HepG2 (cell line): ENCODE data around the gene PPFIA2. TPM values are rescaled to one million over a fixed set of nuclear protein-coding genes. Genes with fewer than 3 reads are reported as not detected.

ENCODE experiments used
- ATAC-seq: fragments of 200-7000 bp; cut with Tn5 transposase; 3 replicates; pipeline ENCODE4 v1.9.1; 2020; ENCODE audit warnings: mild to moderate bottlenecking, moderate library complexity
- BruUV-seq: library from RNA; stranded (reverse); fragments of 400-500 nt; replicated peaks from 2 replicates; lab custom pipeline; 2021; lab: Mats Ljungman, UMichigan
- CTCF ChIA-PET: fragments of 300-600 bp; formaldehyde crosslinking; extraction: SDS; loops from one replicate; lab custom pipeline; 2021; ENCODE audit warnings: low total read pairs, inconsistent platforms, low intra/inter-chr PET ratio; lab: Yijun Ruan, JAX
- POLR2A ChIA-PET: fragments of 350-600 bp; sonication (Branson Sonifier 250); formaldehyde crosslinking; loops from one replicate; lab custom pipeline; 2020; ENCODE audit warnings: antibody characterized with exemption, inconsistent platforms; lab: Yijun Ruan, JAX
- DNase-seq: peaks from one replicate; pipeline ENCODE4 v3.0.0-alpha.2; 2015; ENCODE audit warnings: low spot score
- FAIRE-seq: peaks from 3 replicates; lab custom pipeline; 2011; peaks lifted over from hg19 to GRCh38; lab: Jason Lieb, UNC
- H2AFZ ChIP-seq: one replicate; pipeline ENCODE4 v1.6.1; 2011; ENCODE audit warnings: low read length, inconsistent platforms
- H3K27ac ChIP-seq: fragments of 300-600 bp; 3 replicates; pipeline ENCODE4 v1.8.0; 2011; ENCODE audit warnings: mixed run types, mild to moderate bottlenecking, mixed read lengths, low read length, inconsistent platforms; ENCODE audit not compliant: insufficient read depth; ENCODE audit errors: extremely low read length
- H3K27me3 ChIP-seq, 2 experiments: fragments of 200-600 bp in 1 of 2; 2 replicates in 1 of 2; 3 replicates in 1 of 2; pipeline versions ENCODE4 v1.6.0 to v1.8.0; 2011; ENCODE audit warnings: low read length in 2 of 2, mild to moderate bottlenecking in 2 of 2, moderate library complexity in 2 of 2, inconsistent platforms in 1 of 2; ENCODE audit not compliant: insufficient read depth in 2 of 2, control insufficient read depth in 1 of 2
- H3K36me3 ChIP-seq, 2 experiments: fragments of 200-600 bp in 1 of 2; replicated peaks in 1 of 2; 2 replicates in 1 of 2; 3 replicates in 1 of 2; pipeline versions ENCODE4 v1.5.1 to v1.8.0; 2011; ENCODE audit warnings: low read length in 2 of 2, inconsistent platforms in 1 of 2; ENCODE audit not compliant: insufficient read depth in 2 of 2, control insufficient read depth in 1 of 2
- H3K4me1 ChIP-seq: 2 replicates; pipeline ENCODE4 v1.5.1; 2012; ENCODE audit warnings: low read length, inconsistent platforms; ENCODE audit not compliant: insufficient read depth
- H3K4me2 ChIP-seq: 2 replicates; pipeline ENCODE4 v1.6.0; 2011; ENCODE audit warnings: low read depth, low read length, inconsistent platforms
- H3K4me3 ChIP-seq, 3 experiments: fragments of 200-600 bp in 1 of 3; sonication (generic), shearing (Covaris generic) in 1 of 3; replicated peaks in 1 of 3; 2 replicates each; pipeline ENCODE4 v1.5.1; 2011 to 2016; ENCODE audit warnings: low read length in 3 of 3, inconsistent platforms in 2 of 3, low read depth in 2 of 3, mild to moderate bottlenecking in 2 of 3, control low read depth in 1 of 3, mixed read lengths in 1 of 3; ENCODE audit not compliant: insufficient read depth in 1 of 3
- H3K79me2 ChIP-seq: one replicate; pipeline ENCODE4 v1.6.1; 2011; ENCODE audit warnings: low read length, inconsistent platforms; ENCODE audit not compliant: insufficient read depth
- H3K9ac ChIP-seq: 2 replicates; pipeline ENCODE4 v1.6.0; 2011; ENCODE audit warnings: mild to moderate bottlenecking, low read depth, low read length, inconsistent platforms; ENCODE audit not compliant: insufficient read depth
- H3K9me3 ChIP-seq: 2 replicates; pipeline ENCODE4 v1.5.1; 2012; ENCODE audit warnings: mild to moderate bottlenecking, low read length
- H4K20me1 ChIP-seq: 2 replicates; pipeline ENCODE4 v1.6.0; 2011; ENCODE audit warnings: inconsistent platforms, mild to moderate bottlenecking, low read length, moderate library complexity; ENCODE audit not compliant: insufficient read depth
- ARNTL ChIP-seq: sonication (generic); formaldehyde crosslinking; IDR thresholded peaks from 2 replicates; pipeline ENCODE4 v1.4.0; 2020; ENCODE audit warnings: mild to moderate bottlenecking, missing genetic modification reagents
- CEBPB ChIP-seq: IDR thresholded peaks from 2 replicates; pipeline ENCODE4 v1.6.1; 2011; ENCODE audit warnings: low read depth, low read length, improper control_type of control experiment, borderline replicate concordance
- GTF3A ChIP-seq: sonication (generic); formaldehyde crosslinking; conservative IDR thresholded peaks from 2 replicates; pipeline ENCODE4 v1.4.0; 2020; ENCODE audit warnings: mild to moderate bottlenecking, missing genetic modification reagents
- ZNF124 ChIP-seq: sonication (generic); formaldehyde crosslinking; IDR thresholded peaks from 2 replicates; pipeline ENCODE4 v1.4.0; 2020; ENCODE audit warnings: missing genetic modification reagents
- ZNF484 ChIP-seq: sonication (generic); formaldehyde crosslinking; IDR thresholded peaks from 2 replicates; pipeline ENCODE4 v1.5.1; 2020; ENCODE audit warnings: mild to moderate bottlenecking, low read depth, missing genetic modification reagents, borderline replicate concordance
- ZNF674 ChIP-seq: sonication (generic); formaldehyde crosslinking; IDR thresholded peaks from 2 replicates; pipeline ENCODE4 v1.5.0; 2020; ENCODE audit warnings: low read depth, mild to moderate bottlenecking, missing genetic modification reagents
- ZNF850 ChIP-seq: sonication (generic); formaldehyde crosslinking; conservative IDR thresholded peaks from 2 replicates; pipeline ENCODE4 v1.9.0; 2021; ENCODE audit warnings: mild to moderate bottlenecking, missing genetic modification reagents
- WGBS: methylation state at CpG from one replicate; pipeline ENCODE4 v1.1.6; 2017; ENCODE audit warnings: low lambda C conversion rate; 5-methylcytosine and 5-hydroxymethylcytosine counted together
- in situ Hi-C: cut with HindIII; loops from 2 replicates; pipeline ENCODE4 v1.10.0; 2017; ENCODE audit warnings: low pct_unique_long_range_greater_than_20kb; ENCODE audit not compliant: extremely low pct_ligation_motif_present
- intact Hi-C: fragments of 100-400 bp; cut with micrococcal nuclease; formaldehyde crosslinking; loops from one replicate; pipeline ENCODE4 v1.10.0; 2022; ENCODE audit not compliant: unreplicated experiment
- polyA plus RNA-seq, 8 experiments: library from polyadenylated mRNA; depleted of rRNA in 3 of 8; stranded (reverse) in 7 of 8; unstranded in 1 of 8; fragments of >200 nt; fragmentation: Illumina TruSeq in 4 of 8; extraction: Trizol in 4 of 8; gene quantifications; 2 replicates each; pipeline versions ENCODE4 v1.2.1 to v1.2.3, GENCODE V29; 2011 to 2016; ENCODE audit warnings: low read depth in 4 of 8, missing spikeins in 1 of 8, mixed read lengths in 1 of 8; ENCODE audit not compliant: insufficient read depth in 1 of 8
- total RNA-seq, 5 experiments: library from RNA; depleted of rRNA; stranded (reverse); fragments of >200 nt; fragmentation: Illumina TruSeq; extraction: Trizol; gene quantifications; 2 replicates each; pipeline ENCODE4 v1.2.3, GENCODE V29; 2016; ENCODE audit warnings: low read depth in 1 of 5

The PPFIA2 gene
- total and polyA plus RNA-seq, 2 of the 13 experiments (the other 11 are each of a cell fraction or from before 2014, with no cell fraction given), result 0.05 TPM; not detected in 1

- H3K4me3 ChIP-seq, result no peak overlapping the region
- no peaks in the 10 kb centered on the region for H3K27me3 ChIP-seq
- H3K4me1 ChIP-seq, result no peaks in the 10 kb centered on the region
- H3K4me2 ChIP-seq, result no peak overlapping the region
- BruUV-seq, result no TSS peak
- H3K79me2 ChIP-seq, result no peaks in the 10 kb centered on the region
- ChIA-PET POLR2A (no interaction called here), CTCF (no interaction called here)
- no peaks in the 10 kb centered on the region for H3K9me3 ChIP-seq
- H3K9ac ChIP-seq, result no peak overlapping the region
- ATAC-seq (no peak), FAIRE-seq (no peak), DNase-seq (no peak)
- no peak overlapping the region for H3K27ac ChIP-seq
- no peaks in the 10 kb centered on the region for H4K20me1 ChIP-seq
- TF ChIP-seq ZNF484 (CRISPR knock-in tag) (no peak), CEBPB (peak; percentile 85), ZNF124 (CRISPR knock-in tag) (no peak), ZNF674 (CRISPR knock-in tag) (no peak)
- in situ Hi-C loops, result no loop called here
- intact Hi-C loops, result no loop called here
- H3K36me3 ChIP-seq, result no peaks in the 10 kb centered on the region
- H2AFZ ChIP-seq, result no peak overlapping the region
- WGBS, result 64% methylated on average over 7 of the region's 7 CpGs
Observed at GRCh38 chr12:81389550-81390099, 369.5 kb downstream of the PPFIA2 start.

GRCh38 chr12:81386101-81386500 is 373.0 kb downstream of the PPFIA2 start:
- no peak overlapping the region for H3K4me3 ChIP-seq
- FAIRE-seq, result no peak
- no peaks in the 10 kb centered on the region for H3K27me3 ChIP-seq
- no peak overlapping the region for H3K4me2 ChIP-seq
- no peak for TF ChIP-seq ZNF850 (CRISPR knock-in tag)
- TF ChIP-seq GTF3A, result no peak
- no peak for TF ChIP-seq ARNTL
- no peak for DNase-seq
- BruUV-seq, result no TSS peak
- H3K27ac ChIP-seq, result no peak overlapping the region
- no peak for ATAC-seq
- H3K9me3 ChIP-seq, result no peaks in the 10 kb centered on the region
- 58% methylated on average over 1 of the region's 1 CpG for WGBS
- ChIA-PET POLR2A (no interaction called here), CTCF (no interaction called here)
- H3K4me1 ChIP-seq, result no peaks in the 10 kb centered on the region
- no peak overlapping the region for H3K9ac ChIP-seq
- H3K79me2 ChIP-seq, result no peaks in the 10 kb centered on the region
- in situ Hi-C loops (no loop called here), intact Hi-C loops (no loop called here)
- no peak overlapping the region for H2AFZ ChIP-seq
- no peaks in the 10 kb centered on the region for H3K36me3 ChIP-seq
- no peaks in the 10 kb centered on the region for H4K20me1 ChIP-seq
